SK-N-SH (cell line): ENCODE results near the gene DDX42.

Source experiments
- EP300 ChIP-seq, 2 experiments: IDR thresholded peaks; 2 replicates each; pipeline versions ENCODE4 v1.4.0 to v1.6.1; 2012; ENCODE audit warnings: borderline replicate concordance in 1 of 2, low read depth in 1 of 2, low read length in 1 of 2
- EZH2phosphoT487 ChIP-seq: fragments of 200-600 bp; sonication (generic); IDR thresholded peaks from 2 replicates; pipeline ENCODE4 v1.6.1; 2017; ENCODE audit warnings: low read depth, mixed run types, mild to moderate bottlenecking, antibody characterized with exemption, moderate library complexity, borderline replicate concordance
- GABPA ChIP-seq: IDR thresholded peaks from 2 replicates; pipeline ENCODE4 v1.4.0; 2012; ENCODE audit warnings: low read depth, mild to moderate bottlenecking
- NFIC ChIP-seq: IDR thresholded peaks from 2 replicates; pipeline ENCODE4 v1.4.0; 2012; ENCODE audit warnings: borderline replicate concordance
- POLR2AphosphoS5 ChIP-seq: IDR thresholded peaks from 2 replicates; pipeline ENCODE4 v1.6.1; 2012; ENCODE audit warnings: low read depth, low read length
- RAD21 ChIP-seq: IDR thresholded peaks from 2 replicates; pipeline ENCODE4 v1.6.1; 2012; ENCODE audit warnings: mild to moderate bottlenecking, low read length
- RXRA ChIP-seq: IDR thresholded peaks from 2 replicates; pipeline ENCODE4 v1.4.0; 2012; ENCODE audit warnings: low read depth, mild to moderate bottlenecking, borderline replicate concordance
- TAF1 ChIP-seq: IDR thresholded peaks from 2 replicates; pipeline ENCODE4 v1.6.1; 2012; ENCODE audit warnings: low read depth, mild to moderate bottlenecking, low read length, moderate library complexity, borderline replicate concordance
- YY1 ChIP-seq: IDR thresholded peaks from 2 replicates; pipeline ENCODE4 v1.4.0; 2012; ENCODE audit warnings: low read depth, mild to moderate bottlenecking
- ZBTB33 ChIP-seq: IDR thresholded peaks from 2 replicates; pipeline ENCODE4 v1.4.0; 2012; ENCODE audit warnings: low read depth, borderline replicate concordance
- TF ChIP-seq, protein P1 (sequence below): fragments of 200-600 bp; sonication (generic); IDR thresholded peaks from 2 replicates; pipeline ENCODE4 v1.6.1; 2017; ENCODE audit warnings: antibody characterized with exemption, mild to moderate bottlenecking, moderate library complexity

DNA sequence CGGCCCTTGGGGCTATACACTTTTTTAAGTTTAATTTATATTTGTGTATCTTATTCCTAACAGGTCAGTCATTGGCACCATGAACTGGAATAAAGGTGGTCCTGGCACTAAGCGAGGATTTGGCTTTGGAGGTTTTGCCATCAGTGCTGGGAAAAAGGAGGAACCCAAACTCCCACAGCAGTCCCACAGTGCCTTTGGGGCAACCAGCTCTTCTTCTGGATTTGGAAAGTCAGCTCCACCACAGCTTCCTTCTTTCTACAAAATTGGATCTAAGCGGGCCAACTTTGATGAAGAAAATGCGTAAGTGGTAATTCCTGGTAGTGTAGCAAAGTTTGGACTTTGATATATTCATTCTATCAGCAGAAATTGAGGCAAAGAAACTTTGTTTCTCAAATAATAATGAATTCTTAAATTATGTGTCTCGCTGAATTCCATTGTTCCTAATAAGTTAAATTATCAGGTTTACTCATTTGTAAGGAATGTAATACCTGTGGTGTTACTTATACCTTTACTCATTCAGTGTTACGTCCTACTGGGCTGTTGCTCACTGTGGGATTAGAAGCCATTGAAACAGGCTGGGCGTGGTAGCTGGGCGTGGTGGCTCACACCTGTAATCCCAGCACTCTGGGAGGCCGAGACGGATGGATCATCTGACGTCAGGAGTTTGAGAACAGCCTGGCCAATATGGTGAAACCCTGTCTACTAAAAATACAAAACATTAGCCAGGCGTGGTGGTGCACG is 13.2 kb downstream of the DDX42 start:
- TF ChIP-seq POLR2AphosphoS5, result no peak
- TF ChIP-seq TAF1, result no peak
- TF ChIP-seq, protein P1, sequence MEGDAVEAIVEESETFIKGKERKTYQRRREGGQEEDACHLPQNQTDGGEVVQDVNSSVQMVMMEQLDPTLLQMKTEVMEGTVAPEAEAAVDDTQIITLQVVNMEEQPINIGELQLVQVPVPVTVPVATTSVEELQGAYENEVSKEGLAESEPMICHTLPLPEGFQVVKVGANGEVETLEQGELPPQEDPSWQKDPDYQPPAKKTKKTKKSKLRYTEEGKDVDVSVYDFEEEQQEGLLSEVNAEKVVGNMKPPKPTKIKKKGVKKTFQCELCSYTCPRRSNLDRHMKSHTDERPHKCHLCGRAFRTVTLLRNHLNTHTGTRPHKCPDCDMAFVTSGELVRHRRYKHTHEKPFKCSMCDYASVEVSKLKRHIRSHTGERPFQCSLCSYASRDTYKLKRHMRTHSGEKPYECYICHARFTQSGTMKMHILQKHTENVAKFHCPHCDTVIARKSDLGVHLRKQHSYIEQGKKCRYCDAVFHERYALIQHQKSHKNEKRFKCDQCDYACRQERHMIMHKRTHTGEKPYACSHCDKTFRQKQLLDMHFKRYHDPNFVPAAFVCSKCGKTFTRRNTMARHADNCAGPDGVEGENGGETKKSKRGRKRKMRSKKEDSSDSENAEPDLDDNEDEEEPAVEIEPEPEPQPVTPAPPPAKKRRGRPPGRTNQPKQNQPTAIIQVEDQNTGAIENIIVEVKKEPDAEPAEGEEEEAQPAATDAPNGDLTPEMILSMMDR, result no peak
- no peak for TF ChIP-seq GABPA
- no peak for TF ChIP-seq RAD21
- TF ChIP-seq EP300 (IDR thresholded peaks at IDR 0.05; ENCODE audit: borderline replicate concordance in 1 of 2, low read depth in 1 of 2, low read length in 1 of 2), result no peak
- TF ChIP-seq NFIC, result no peak
- TF ChIP-seq YY1, result no peak
- no peak for TF ChIP-seq ZBTB33
- TF ChIP-seq EZH2phosphoT487, result no peak
- no peak for TF ChIP-seq RXRA
